NT2/D1 (cell line): ENCODE measurements around the gene TEAD1.

ENCODE experiments used
- SUZ12 ChIP-seq: IDR thresholded peaks from 2 replicates; pipeline ENCODE4 v1.6.1; 2011; ENCODE audit not compliant: insufficient read length, insufficient read depth; ENCODE audit errors: extremely low read depth
- YY1 ChIP-seq: IDR thresholded peaks from 2 replicates; pipeline ENCODE4 v1.6.1; 2011; ENCODE audit not compliant: insufficient read length, insufficient read depth
- ZNF274 ChIP-seq: IDR thresholded peaks from 2 replicates; pipeline ENCODE4 v1.6.1; 2011; ENCODE audit warnings: mild to moderate bottlenecking, low read depth, low read length

GRCh38 chr11:12792018-12792417, 117.8 kb downstream of the TEAD1 start:
- no peak for TF ChIP-seq ZNF274
- TF ChIP-seq YY1, result no peak
- TF ChIP-seq SUZ12, result no peak
